ENCODE measurements around the gene CDH22.
A peak's percentile ranks its signal among the peaks of the same experiment; 100 is the strongest.

The CDH22 gene

GRCh38 chr20:46324379-46324778 lies 16.1 kb upstream of the CDH22 start:
- no peak for DNase-seq (ENCODE audit: low spot score)

- no peak for DNase-seq (ENCODE audit: low spot score)
Measured at GRCh38 chr20:46323557-46323956, 15.3 kb upstream of the CDH22 start.

- DNase-seq (ENCODE audit: low spot score): no peak
Measured at GRCh38 chr20:46322641-46323040, 14.3 kb upstream of the CDH22 start.

GRCh38 chr20:46317685-46318177 lies 9.4 kb upstream of the CDH22 start:
- DNase-seq (ENCODE audit: low spot score): no peak

- DNase-seq (ENCODE audit: low spot score): no peak
Measured at GRCh38 chr20:46316984-46317684, 8.8 kb upstream of the CDH22 start.

GRCh38 chr20:46315311-46315710 lies 7.0 kb upstream of the CDH22 start:
- no peak for DNase-seq (ENCODE audit: low spot score)

GRCh38 chr20:46312945-46313861 lies 4.9 kb upstream of the CDH22 start:
- no peak for DNase-seq (ENCODE audit: low spot score)

GRCh38 chr20:46312075-46312944 lies 4.0 kb upstream of the CDH22 start:
- no peak for DNase-seq (ENCODE audit: low spot score)

- no peak for DNase-seq (ENCODE audit: low spot score)
Measured at GRCh38 chr20:46311719-46312074, 3.4 kb upstream of the CDH22 start.

GRCh38 chr20:46311039-46311650 lies 2.8 kb upstream of the CDH22 start:
- DNase-seq (ENCODE audit: low spot score): no peak

- DNase-seq (ENCODE audit: low spot score): no peak
Measured at GRCh38 chr20:46309945-46310344, 1.6 kb upstream of the CDH22 start.

- no peak for DNase-seq (ENCODE audit: low spot score)
Measured at GRCh38 chr20:46307999-46308257, 370 bp downstream of the CDH22 start.

GRCh38 chr20:46307139-46307998 lies 929 bp downstream of the CDH22 start:
- DNase-seq (ENCODE audit: low spot score): peak; percentile 84

- no peak for DNase-seq (ENCODE audit: low spot score)
Measured at GRCh38 chr20:46306743-46307138, 1.6 kb downstream of the CDH22 start.

GRCh38 chr20:46305973-46306360 lies 2.3 kb downstream of the CDH22 start:
- no peak for DNase-seq (ENCODE audit: low spot score)

- DNase-seq (ENCODE audit: low spot score): no peak
Measured at GRCh38 chr20:46305331-46305972, 2.8 kb downstream of the CDH22 start.

GRCh38 chr20:46304852-46305251 lies 3.4 kb downstream of the CDH22 start:
- no peak for DNase-seq (ENCODE audit: low spot score)

GRCh38 chr20:46304361-46304760 lies 3.9 kb downstream of the CDH22 start:
- no peak for DNase-seq (ENCODE audit: low spot score)

- no peak for DNase-seq (ENCODE audit: low spot score)
Measured at GRCh38 chr20:46303176-46303956, 4.9 kb downstream of the CDH22 start.

- no peak for DNase-seq (ENCODE audit: low spot score)
Measured at GRCh38 chr20:46302106-46302505, 6.2 kb downstream of the CDH22 start.

All from AG20443 (cell line).